Kidney (tissue), 14 donors: ENCODE results near the gene ACADS. TPM values are rescaled to one million over a fixed set of nuclear protein-coding genes. Genes with fewer than 3 reads are reported as not detected.

Experiments used
- DNase-seq, 5 donors: peaks; one replicate each; pipeline ENCODE4 v3.0.0-alpha.2; 2013 to 2020
- FAIRE-seq: peaks from 2 replicates; lab custom pipeline; 2012; peaks lifted over from hg19 to GRCh38; lab: Jason Lieb, UNC
- H3K27ac ChIP-seq, 2 donors: one replicate each; pipeline ENCODE4 v1.7.0; 2013; ENCODE audit warnings: low read depth in 2 of 2, low read length in 2 of 2, inconsistent platforms in 1 of 2
- H3K27me3 ChIP-seq: one replicate; pipeline ENCODE4 v1.7.1; 2013; ENCODE audit warnings: low read length, inconsistent platforms; ENCODE audit not compliant: control insufficient read depth, insufficient read depth
- H3K36me3 ChIP-seq, 3 donors: one replicate each; pipeline versions ENCODE4 v1.7.0 to v1.7.1; 2013; ENCODE audit warnings: low read length in 3 of 3, control low read depth in 1 of 3, inconsistent platforms in 1 of 3; ENCODE audit not compliant: insufficient read depth in 3 of 3, control insufficient read depth in 2 of 3
- H3K4me1 ChIP-seq, 3 donors: one replicate each; pipeline versions ENCODE4 v1.7.0 to v1.7.1; 2013; ENCODE audit warnings: low read length in 3 of 3, inconsistent platforms in 1 of 3, low read depth in 1 of 3; ENCODE audit not compliant: control insufficient read depth in 2 of 3, insufficient read depth in 2 of 3
- H3K4me3 ChIP-seq, 3 donors: one replicate each; pipeline versions ENCODE4 v1.7.0 to v1.8.1; 2013; ENCODE audit warnings: low read length in 3 of 3, control low read depth in 1 of 3, inconsistent platforms in 1 of 3
- H3K9ac ChIP-seq, 3 donors: one replicate each; pipeline versions ENCODE4 v1.7.0 to v1.7.1; 2013; ENCODE audit warnings: low read length in 3 of 3, control low read depth in 1 of 3, inconsistent platforms in 1 of 3
- H3K9me3 ChIP-seq, 3 donors: one replicate each; pipeline versions ENCODE4 v1.7.0 to v1.7.1; 2013; ENCODE audit warnings: low read length in 3 of 3, control low read depth in 1 of 3, inconsistent platforms in 1 of 3; ENCODE audit not compliant: control insufficient read depth in 2 of 3, insufficient read depth in 1 of 3
- CTCF ChIP-seq: IDR thresholded peaks from 3 replicates; pipeline ENCODE4 v1.5.1; 2012; ENCODE audit warnings: mild to moderate bottlenecking, moderate library complexity, borderline replicate concordance; ENCODE audit not compliant: insufficient read depth; ENCODE audit errors: extremely low read depth
- intact Hi-C: fragments of 100-400 bp; cut with DNase I; formaldehyde crosslinking; loops from one replicate; pipeline ENCODE4 v1.11.1; 2022
- polyA plus RNA-seq: library from polyadenylated mRNA; stranded (reverse); fragments of 350-450 nt; fragmentation: Illumina TruSeq; extraction: RNeasy Lipid Tissue Mini Kit (QIAGEN cat#74804); gene quantifications from one replicate; pipeline ENCODE4 v1.2.3, GENCODE V29; 2014; ENCODE audit warnings: low read depth, low replicate concordance; ENCODE audit not compliant: insufficient read depth
- total RNA-seq: library from RNA; stranded (reverse); fragmentation: NEBNext Ultra II Directional; extraction: Animal tissue kit (Norgen Biotek cat#: 25700); gene quantifications from one replicate; pipeline ENCODE4 v1.2.1, GENCODE V29; 2021
- donor health status: control.
- donor health status: control.
- donor health status: control.
- donor health status: control.
- donor health status: control.
- donor health status: DM: yes; HTN: yes; CAD: no.
- donor health status: Normal renal cell carcinoma (clear cell type).

ACADS gene
- total and polyA plus RNA-seq, 2 donors from 2014 or later, result 24.4 to 133 TPM

GRCh38 chr12:120688527-120689071 lies 37.0 kb upstream of the ACADS start:
- peak overlapping the region; percentile 62 to 88 (median 81) for H3K9ac ChIP-seq
- H3K27ac ChIP-seq, result peak overlapping the region; percentile 26 to 34
- H3K27me3 ChIP-seq, result no peaks in the 10 kb centered on the region
- intact Hi-C loops, result no loop called here
- DNase-seq, result peak in 1 of 5 donors; percentile 34
- TF ChIP-seq CTCF, result no peak
- peaks cover 0 to 2% (median 0%) of the 10 kb centered on the region in 3 donors for H3K36me3 ChIP-seq
- H3K4me3 ChIP-seq, result peak overlapping the region; percentile 75 to 93 (median 91)
- H3K4me1 ChIP-seq, result peaks cover 9 to 32% (median 27%) of the 10 kb centered on the region in 3 donors
- FAIRE-seq, result no peak
- no peaks in the 10 kb centered on the region for H3K9me3 ChIP-seq

GRCh38 chr12:120689397-120690082 lies 36.1 kb upstream of the ACADS start:
- no peaks in the 10 kb centered on the region for H3K27me3 ChIP-seq
- H3K9ac ChIP-seq, result peak overlapping the region in 1 of 3 donors; percentile 65
- H3K4me3 ChIP-seq, result peak overlapping the region in 2 of 3 donors; percentile 91 to 93
- intact Hi-C loops, result no loop called here
- peaks cover 5 to 7% (median 5%) of the 10 kb centered on the region in 3 donors for H3K36me3 ChIP-seq
- peak overlapping the region; percentile 26 to 34 for H3K27ac ChIP-seq
- H3K9me3 ChIP-seq, result no peaks in the 10 kb centered on the region
- no peak for FAIRE-seq
- peaks cover 9 to 32% (median 32%) of the 10 kb centered on the region in 3 donors for H3K4me1 ChIP-seq
- DNase-seq, result no peak
- no peak for TF ChIP-seq CTCF

- H3K9me3 ChIP-seq, result no peaks in the 10 kb centered on the region
- TF ChIP-seq CTCF, result no peak
- peaks cover 9 to 13% (median 9%) of the 10 kb centered on the region in 3 donors for H3K36me3 ChIP-seq
- H3K4me3 ChIP-seq, result no peak overlapping the region
- H3K27me3 ChIP-seq, result no peaks in the 10 kb centered on the region
- H3K27ac ChIP-seq, result no peak overlapping the region
- H3K4me1 ChIP-seq, result peaks cover 9 to 32% (median 32%) of the 10 kb centered on the region in 3 donors
- H3K9ac ChIP-seq, result no peak overlapping the region
- no peak for DNase-seq
- FAIRE-seq, result no peak
- intact Hi-C loops, result no loop called here
Observed at GRCh38 chr12:120690083-120690450, 35.6 kb upstream of the ACADS start.
